Brain pericyte (primary cell): ENCODE data around the gene GLG1.
"Not testable (repeated sequence)": the region's sequence is repeated elsewhere in the genome, so short reads cannot be mapped to it uniquely, and the experiment has no call there.

Experiments used
- DNase-seq: peaks from one replicate; pipeline ENCODE4 v3.0.0-alpha.2; 2012; ENCODE audit warnings: low read depth, low spot score

GLG1 gene

GRCh38 chr16:74538801-74539200, 68.1 kb downstream of the GLG1 start:
- not testable (repeated sequence) for DNase-seq

- not testable (repeated sequence) for DNase-seq
These were observed 69.2 kb downstream of the GLG1 start for GRCh38 chr16:74537746-74538145.

- not testable (repeated sequence) for DNase-seq
These were observed 72.3 kb downstream of the GLG1 start for GRCh38 chr16:74534650-74535049.

GRCh38 chr16:74524926-74525325, 82.0 kb downstream of the GLG1 start:
- no peak for DNase-seq

GRCh38 chr16:74524117-74524516, 82.8 kb downstream of the GLG1 start:
- DNase-seq = no peak

GRCh38 chr16:74523706-74524105, 83.2 kb downstream of the GLG1 start:
- not testable (repeated sequence) for DNase-seq

GRCh38 chr16:74522160-74522559, 84.8 kb downstream of the GLG1 start:
- no peak for DNase-seq

GRCh38 chr16:74521691-74522090, 85.2 kb downstream of the GLG1 start:
- peak; percentile 8 for DNase-seq

- not testable (repeated sequence) for DNase-seq
These were observed 88.0 kb downstream of the GLG1 start for GRCh38 chr16:74518934-74519333.

GRCh38 chr16:74511961-74512360, 95.0 kb downstream of the GLG1 start:
- no peak for DNase-seq

- DNase-seq = no peak
These were observed 101.9 kb downstream of the GLG1 start for GRCh38 chr16:74505011-74505410.

- DNase-seq = no peak
These were observed 103.5 kb downstream of the GLG1 start for GRCh38 chr16:74503412-74503811.

GRCh38 chr16:74501484-74502478, 105.1 kb downstream of the GLG1 start:
- DNase-seq = no peak

GRCh38 chr16:74500907-74501306, 106.0 kb downstream of the GLG1 start:
- DNase-seq = no peak

- DNase-seq = no peak
These were observed 107.8 kb downstream of the GLG1 start for GRCh38 chr16:74499114-74499513.

- DNase-seq = no peak
These were observed 109.2 kb downstream of the GLG1 start for GRCh38 chr16:74497761-74498160.

- no peak for DNase-seq
These were observed 110.9 kb downstream of the GLG1 start for GRCh38 chr16:74496054-74496453.

GRCh38 chr16:74492976-74493375, 113.9 kb downstream of the GLG1 start:
- no peak for DNase-seq

GRCh38 chr16:74487634-74488495, 119.0 kb downstream of the GLG1 start:
- no peak for DNase-seq

GRCh38 chr16:74485916-74486315, 121.0 kb downstream of the GLG1 start:
- no peak for DNase-seq

GRCh38 chr16:74480150-74481029, 126.5 kb downstream of the GLG1 start:
- DNase-seq = no peak
